SKM-1 treated with dmso at 0.1 percent for 144 hours (cell line): Measurements from ENCODE around the gene ITGB3.

ENCODE experiments used
- DNase-seq: peaks from one replicate; lab custom pipeline; 2025; ENCODE audit not compliant: unreplicated experiment; lab: John Stamatoyannopoulos, UW

Gene ITGB3

DNA sequence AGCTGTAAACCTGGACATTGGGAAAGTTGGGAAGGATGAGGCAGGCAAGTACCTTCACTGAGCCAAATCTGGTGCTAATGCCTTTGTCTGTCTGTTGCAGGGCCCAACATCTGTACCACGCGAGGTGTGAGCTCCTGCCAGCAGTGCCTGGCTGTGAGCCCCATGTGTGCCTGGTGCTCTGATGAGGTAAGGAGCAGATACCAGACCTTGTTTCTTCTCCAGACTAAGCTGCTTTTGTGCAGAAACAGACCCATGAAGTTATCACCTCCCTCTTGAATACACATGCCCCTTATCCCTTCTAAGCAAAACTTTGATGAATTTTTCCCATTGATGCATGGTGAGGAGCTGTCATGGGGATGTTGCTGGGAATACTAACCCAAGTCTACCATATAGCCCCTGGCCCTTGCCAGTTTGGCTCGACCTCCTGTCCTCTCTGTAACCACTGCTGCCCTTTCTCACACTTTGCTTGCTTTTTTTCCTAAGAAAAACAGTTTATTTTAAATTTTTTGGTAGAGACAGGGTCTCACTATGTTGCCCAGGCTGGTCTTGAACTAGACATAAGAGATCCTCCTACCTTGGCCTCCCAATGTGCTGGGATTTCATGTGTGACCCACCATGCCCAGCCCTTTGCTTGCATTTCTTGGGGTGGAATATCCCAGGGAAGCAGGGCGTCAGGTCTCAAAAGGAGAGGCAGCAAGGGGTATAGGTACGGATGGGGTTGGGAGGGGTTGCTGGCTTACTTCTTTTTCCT, 20.9 kb downstream of the ITGB3 start:
- no peak for DNase-seq

GRCh38 chr17:47275245-47275984, 21.8 kb downstream of the ITGB3 start:
- no peak for DNase-seq

GRCh38 chr17:47276444-47276843, 22.8 kb downstream of the ITGB3 start:
- DNase-seq = no peak

- no peak for DNase-seq
Observed at GRCh38 chr17:47276868-47277267, 23.2 kb downstream of the ITGB3 start.

GRCh38 chr17:47277921-47278320, 24.3 kb downstream of the ITGB3 start:
- DNase-seq = no peak

DNA sequence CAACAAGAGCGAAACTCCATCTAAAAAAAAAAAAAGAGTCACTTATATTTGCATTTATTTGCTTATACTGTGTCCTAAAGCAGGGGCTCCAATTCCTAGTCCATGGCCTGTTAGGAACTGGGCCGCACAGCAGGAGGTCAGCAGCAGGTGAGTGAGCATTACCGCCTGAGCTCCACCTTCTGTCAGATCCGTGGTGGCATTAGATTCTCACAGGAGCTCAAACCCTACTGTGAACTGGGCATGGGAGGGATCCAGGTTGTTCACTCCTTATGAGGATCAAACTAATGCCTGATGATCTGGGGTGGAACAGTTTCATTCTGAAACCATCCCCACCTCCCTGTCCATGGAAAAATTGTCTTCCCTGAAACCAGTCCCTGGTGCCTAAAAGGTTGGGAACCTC, 24.9 kb downstream of the ITGB3 start:
- no peak for DNase-seq

DNA sequence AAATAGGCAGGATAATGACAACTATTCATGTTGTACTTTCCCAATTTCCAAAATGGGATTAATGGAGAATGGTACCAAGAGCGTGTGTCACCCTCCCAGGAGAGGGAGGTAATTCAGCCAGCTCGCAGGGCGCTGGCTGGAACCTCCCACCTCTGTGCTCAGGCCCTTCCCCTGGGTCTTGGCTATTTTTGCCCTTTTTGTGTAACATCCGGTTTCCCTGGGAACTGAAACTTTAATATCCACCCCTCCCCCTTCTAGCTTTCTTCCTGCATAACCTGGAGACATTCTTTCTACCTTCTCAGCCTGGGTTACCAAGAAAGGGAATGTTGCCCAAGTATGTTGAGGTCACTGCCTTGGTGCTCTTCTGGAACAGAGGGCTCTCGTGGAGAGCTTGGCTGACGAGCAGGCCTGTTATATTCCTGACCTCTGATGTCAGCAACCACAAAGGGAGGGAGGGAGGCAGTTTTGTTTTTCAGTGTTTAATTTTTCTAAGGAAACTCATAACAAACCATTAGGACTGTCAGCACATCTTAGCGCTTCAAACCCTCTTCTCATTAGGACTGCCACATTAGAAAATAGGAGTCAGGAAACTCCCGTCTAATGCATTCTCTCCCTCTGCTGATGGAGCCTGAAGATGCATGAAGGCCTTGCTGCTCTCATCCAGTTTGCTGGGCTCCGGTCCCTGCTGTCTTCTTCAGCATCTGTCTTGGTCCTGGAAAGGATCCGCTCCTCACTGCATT, 25.6 kb downstream of the ITGB3 start:
- peak; percentile 89 for DNase-seq

DNA sequence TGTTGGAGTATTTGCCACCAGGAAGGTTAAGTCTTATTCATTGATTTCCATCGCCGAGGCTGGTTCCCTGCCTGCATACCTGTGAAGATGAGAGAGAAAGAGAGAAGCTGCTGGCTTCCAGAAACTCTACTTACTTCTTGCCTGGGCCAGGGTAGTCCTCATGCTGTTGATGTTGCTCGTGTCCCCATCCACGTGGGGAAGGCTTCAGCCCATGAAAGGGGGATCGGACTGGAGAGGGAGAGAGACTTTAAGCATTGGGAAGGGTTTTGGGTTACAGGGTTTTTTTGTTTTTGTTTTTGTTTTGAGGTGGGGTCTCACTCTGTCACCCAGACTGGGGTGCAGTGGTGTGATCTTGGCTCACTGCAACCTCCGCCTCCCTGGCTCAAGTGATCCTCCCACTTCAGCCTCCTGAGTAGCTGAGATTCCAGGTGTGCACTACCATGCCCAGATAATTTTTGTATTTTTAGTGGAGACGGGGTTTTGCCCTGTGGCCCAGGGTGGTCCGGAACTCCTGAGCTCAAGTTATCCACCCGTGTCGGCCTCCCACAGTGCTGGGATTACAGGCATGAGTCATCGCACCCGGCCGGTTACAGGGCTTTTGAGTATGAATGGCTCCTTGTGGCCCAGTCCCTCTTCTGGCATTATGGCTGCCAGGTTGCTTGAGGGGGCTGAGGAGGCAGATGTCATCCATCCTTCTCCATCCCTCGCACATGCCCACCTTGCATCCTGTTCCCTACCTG, 26.6 kb downstream of the ITGB3 start:
- no peak for DNase-seq

DNA sequence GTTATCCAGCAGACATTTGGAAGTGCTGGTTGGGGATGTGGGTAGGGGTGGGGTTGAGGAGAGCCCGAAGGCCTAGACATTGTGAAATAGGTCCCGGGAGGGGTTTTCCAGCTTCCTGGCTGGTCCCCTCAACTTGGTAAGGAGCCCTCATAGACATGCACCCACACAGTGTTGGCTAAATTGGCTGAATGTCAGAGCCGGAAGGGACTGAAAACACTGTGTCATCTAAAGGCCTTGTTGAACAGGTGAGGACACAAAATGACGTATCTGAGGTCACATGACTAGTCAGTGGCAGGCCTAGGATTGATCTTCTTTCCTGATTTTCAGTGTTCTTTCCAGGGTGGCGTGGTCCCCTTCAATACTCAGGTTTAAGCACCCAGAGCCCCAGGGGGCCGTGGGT, 27.6 kb downstream of the ITGB3 start:
- DNase-seq = no peak

DNA sequence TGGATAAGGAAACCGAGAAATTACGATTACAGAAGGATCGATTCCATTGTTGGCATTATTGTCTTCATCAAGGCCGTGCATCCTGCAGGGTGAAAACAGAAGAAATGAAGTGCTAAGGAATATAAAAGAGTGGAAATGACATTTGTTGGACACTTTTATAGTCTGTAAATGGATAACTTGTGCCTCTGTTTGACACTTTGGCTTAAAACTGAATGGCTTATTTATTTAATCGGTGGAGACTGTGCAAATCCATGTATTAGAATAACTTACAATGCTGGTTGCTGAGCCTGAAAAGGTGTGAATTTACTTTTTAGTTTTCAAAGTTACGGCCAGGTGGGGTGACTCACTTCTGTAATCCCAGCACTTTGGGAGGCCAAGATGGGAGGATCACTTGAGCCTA, 31.4 kb downstream of the ITGB3 start:
- no peak for DNase-seq

DNA sequence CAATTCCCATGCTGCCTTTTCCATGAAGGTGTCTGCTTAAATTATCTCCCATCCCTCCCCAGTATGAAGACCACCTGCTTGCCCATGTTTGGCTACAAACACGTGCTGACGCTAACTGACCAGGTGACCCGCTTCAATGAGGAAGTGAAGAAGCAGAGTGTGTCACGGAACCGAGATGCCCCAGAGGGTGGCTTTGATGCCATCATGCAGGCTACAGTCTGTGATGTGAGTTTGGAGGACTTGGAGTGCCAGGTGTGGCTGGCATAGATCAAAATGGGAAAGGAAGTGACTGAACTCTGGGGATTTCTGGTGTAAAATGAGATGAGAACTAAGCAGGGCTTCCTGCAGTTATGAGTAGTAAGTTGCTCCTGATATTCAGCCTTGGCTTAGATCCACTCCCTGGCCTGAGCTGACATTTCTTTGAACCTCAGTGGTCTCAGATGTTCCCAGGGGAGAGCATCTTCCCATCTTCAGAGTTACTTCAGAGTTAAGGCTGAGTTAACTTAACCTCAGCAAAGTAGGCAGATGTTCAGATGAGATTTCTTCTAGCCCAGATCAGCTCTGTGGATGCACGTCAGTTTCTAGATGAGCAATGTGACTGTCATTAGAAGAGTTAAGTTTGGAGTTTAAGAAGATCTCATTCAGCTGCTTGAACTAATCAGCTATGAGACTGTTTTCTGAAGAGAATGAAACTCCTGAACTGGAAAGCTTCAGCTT, 32.7 kb downstream of the ITGB3 start:
- DNase-seq = no peak

- no peak for DNase-seq
Observed at GRCh38 chr17:47287068-47287467, 33.4 kb downstream of the ITGB3 start.

DNA sequence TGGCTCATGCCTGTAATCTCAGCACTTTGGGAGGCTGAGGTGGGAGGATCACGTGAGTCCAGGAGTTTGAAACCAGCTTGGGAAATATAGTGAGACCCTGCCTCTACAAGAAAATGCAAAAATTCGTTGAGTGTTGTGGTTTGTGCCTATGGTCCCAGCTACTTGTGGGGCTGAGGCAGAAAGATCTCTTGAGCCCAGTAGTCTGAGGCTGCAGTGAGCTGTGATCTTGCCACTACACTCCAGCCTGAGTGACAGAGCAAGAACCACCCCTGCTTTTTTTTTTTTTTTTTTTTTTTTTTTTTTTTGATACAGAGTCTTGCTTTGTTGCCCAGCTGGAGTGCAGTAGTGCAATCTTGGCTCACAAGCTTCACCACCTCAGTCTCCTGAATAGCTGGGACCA, 34.0 kb downstream of the ITGB3 start:
- no peak for DNase-seq

- no peak for DNase-seq
Observed at GRCh38 chr17:47288531-47289116, 35.0 kb downstream of the ITGB3 start.

- no peak for DNase-seq
Observed at GRCh38 chr17:47289302-47289701, 35.7 kb downstream of the ITGB3 start.

GRCh38 chr17:47290870-47291241, 37.2 kb downstream of the ITGB3 start:
- no peak for DNase-seq

- no peak for DNase-seq
Observed at GRCh38 chr17:47291242-47291873, 37.7 kb downstream of the ITGB3 start.

DNA sequence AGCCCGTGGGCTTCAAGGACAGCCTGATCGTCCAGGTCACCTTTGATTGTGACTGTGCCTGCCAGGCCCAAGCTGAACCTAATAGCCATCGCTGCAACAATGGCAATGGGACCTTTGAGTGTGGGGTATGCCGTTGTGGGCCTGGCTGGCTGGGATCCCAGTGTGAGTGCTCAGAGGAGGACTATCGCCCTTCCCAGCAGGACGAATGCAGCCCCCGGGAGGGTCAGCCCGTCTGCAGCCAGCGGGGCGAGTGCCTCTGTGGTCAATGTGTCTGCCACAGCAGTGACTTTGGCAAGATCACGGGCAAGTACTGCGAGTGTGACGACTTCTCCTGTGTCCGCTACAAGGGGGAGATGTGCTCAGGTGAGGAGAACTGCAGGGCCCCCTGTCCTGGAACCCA, 38.6 kb downstream of the ITGB3 start:
- no peak for DNase-seq

- DNase-seq = no peak
Observed at GRCh38 chr17:47295037-47295873, 41.6 kb downstream of the ITGB3 start.
